GM06990 (cell line): ENCODE measurements around the gene ZSWIM8.
A peak's percentile ranks its signal among the peaks of the same experiment; 100 is the strongest.
"Not testable (repeated sequence)": the region's sequence is repeated elsewhere in the genome, so short reads cannot be mapped to it uniquely, and the experiment has no call there.

Experiments
- DNase-seq: peaks from one replicate; pipeline ENCODE4 v3.0.0-alpha.2; 2011; ENCODE audit not compliant: insufficient read length; ENCODE audit errors: extremely low read depth
- H3K27me3 ChIP-seq: replicated peaks from 2 replicates; pipeline ENCODE4 v1.6.0; 2011; ENCODE audit warnings: low read length; ENCODE audit not compliant: control insufficient read depth, insufficient read depth
- H3K36me3 ChIP-seq: 2 replicates; pipeline ENCODE4 v1.5.1; 2011; ENCODE audit warnings: low read length; ENCODE audit not compliant: control insufficient read depth, insufficient read depth
- H3K4me3 ChIP-seq: replicated peaks from 2 replicates; pipeline ENCODE4 v1.5.1; 2011; ENCODE audit warnings: low read depth, mild to moderate bottlenecking, control low read depth, low read length
- CTCF ChIP-seq: IDR thresholded peaks from 2 replicates; pipeline ENCODE4 v1.5.1; 2011; ENCODE audit warnings: low read length, control low read depth, mild to moderate bottlenecking, inconsistent platforms; ENCODE audit not compliant: insufficient read depth, poor library complexity, severe bottlenecking

Gene ZSWIM8

GRCh38 chr10:73785721-73786511 is 510 bp downstream of the ZSWIM8 start:
- TF ChIP-seq CTCF = no peak
- Histone ChIP-seq H3K27me3 (no peaks in the 10 kb centered on the region), H3K36me3 (peaks cover 15% of the 10 kb centered on the region), H3K4me3 (peak overlapping the region; percentile 92)
- peak; percentile 60 for DNase-seq

GRCh38 chr10:73786512-73786885 is 1.1 kb downstream of the ZSWIM8 start:
- TF ChIP-seq CTCF = no peak
- peaks cover 20% of the 10 kb centered on the region for H3K36me3 ChIP-seq
- H3K4me3 ChIP-seq = peak overlapping the region; percentile 92
- DNase-seq = no peak
- no peaks in the 10 kb centered on the region for H3K27me3 ChIP-seq

GRCh38 chr10:73787031-73787800 is 1.8 kb downstream of the ZSWIM8 start:
- not testable (repeated sequence) for H3K27me3 ChIP-seq, DNase-seq, H3K4me3 ChIP-seq
- H3K36me3 ChIP-seq = peaks cover 27% of the 10 kb centered on the region

GRCh38 chr10:73788864-73789658 is 3.7 kb downstream of the ZSWIM8 start:
- Histone ChIP-seq H3K4me3 (no peak overlapping the region), H3K27me3 (no peaks in the 10 kb centered on the region), H3K36me3 (peaks cover 42% of the 10 kb centered on the region)
- no peak for DNase-seq
- TF ChIP-seq CTCF = no peak

- Histone ChIP-seq H3K4me3 (no peak overlapping the region), H3K27me3 (no peaks in the 10 kb centered on the region), H3K36me3 (peaks cover 47% of the 10 kb centered on the region)
- no peak for TF ChIP-seq CTCF
- DNase-seq = no peak
Measured at GRCh38 chr10:73789659-73790055, 4.3 kb downstream of the ZSWIM8 start.
